Pulmonary artery endothelial cell (primary cell): ENCODE results near the gene USO1. TPM values are rescaled to one million over a fixed set of nuclear protein-coding genes. Genes with fewer than 3 reads are reported as not detected.
A peak's percentile ranks its signal among the peaks of the same experiment; 100 is the strongest.

ENCODE experiments used
- DNase-seq: peaks from one replicate; pipeline ENCODE4 v3.0.0-alpha.2; 2011; ENCODE audit warnings: low read depth, low spot score
- total RNA-seq: library from RNA; depleted of rRNA; stranded (reverse); fragments of >200 nt; gene quantifications from 2 replicates; pipeline ENCODE4 v1.2.3, GENCODE V29; 2014

Gene USO1
- total RNA-seq, 1 donor from 2014 or later: 77.6 TPM

- no peak for DNase-seq
These were observed 117.5 kb downstream of the USO1 start for GRCh38 chr4:75841641-75842520.

- no peak for DNase-seq
These were observed 119.2 kb downstream of the USO1 start for GRCh38 chr4:75843596-75843995.

GRCh38 chr4:75844151-75844662 lies 119.8 kb downstream of the USO1 start:
- DNase-seq: no peak

- no peak for DNase-seq
These were observed 121.6 kb downstream of the USO1 start for GRCh38 chr4:75845992-75846391.

- DNase-seq: peak; percentile 64
These were observed 123.9 kb downstream of the USO1 start for GRCh38 chr4:75848171-75848760.

GRCh38 chr4:75848891-75849290 lies 124.5 kb downstream of the USO1 start:
- DNase-seq: no peak

- DNase-seq: peak; percentile 8
These were observed 125.1 kb downstream of the USO1 start for GRCh38 chr4:75849461-75849860.

GRCh38 chr4:75858721-75859120 lies 134.3 kb downstream of the USO1 start:
- DNase-seq: no peak

GRCh38 chr4:75860606-75861005 lies 136.2 kb downstream of the USO1 start:
- DNase-seq: no peak

Other genes with a start within 250 kb of the USO1 start
- gene RCHY1, start 210.2 kb upstream of the USO1 start, total RNA-seq: 45.2 and 54.1 TPM in 2 replicates
- gene THAP6, start 210.1 kb upstream of the USO1 start, total RNA-seq: 4.9 and 5.5 TPM in 2 replicates
- not detected in 2 replicates for gene ODAPH, start 168.5 kb upstream of the USO1 start, total RNA-seq
- 0.13 and 0.39 TPM in 2 replicates for gene CDKL2, start 94.0 kb upstream of the USO1 start, total RNA-seq
- gene G3BP2, start 51.2 kb upstream of the USO1 start, total RNA-seq: 235 and 241 TPM in 2 replicates
- gene PPEF2, start 177.9 kb downstream of the USO1 start, total RNA-seq: not detected in 2 replicates
- 20.1 and 23.2 TPM in 2 replicates for gene NAAA, start 216.4 kb downstream of the USO1 start, total RNA-seq